Fibroblast of skin of scalp (primary cell): Measurements from ENCODE around the gene RPL12. TPM values are rescaled to one million over a fixed set of nuclear protein-coding genes. Genes with fewer than 3 reads are reported as not detected.

ENCODE experiments used
- DNase-seq: peaks from one replicate; pipeline ENCODE4 v3.0.0-alpha.2; 2013
- polyA plus RNA-seq, 2 experiments: library from polyadenylated mRNA; unstranded; fragments of 120-200 nt; gene quantifications; one replicate each; pipeline ENCODE4 v1.2.1, GENCODE V29; 2013; ENCODE audit not compliant: insufficient read length in 2 of 2

Gene RPL12
- 1,512 TPM for polyA plus RNA-seq (2013, experiment 1 of 2; ENCODE audit: insufficient read length)
- polyA plus RNA-seq (2013, experiment 2 of 2; ENCODE audit: insufficient read length) = 1,496 TPM

GRCh38 chr9:127450830-127451607, at the start of gene RPL12, which contains the start of gene LRSAM1:
TSS of gene RPL12 (minus strand) at chr9:127451406. CDS start at chr9:127451317, 89 bp downstream.
TSS of gene LRSAM1 (plus strand) at chr9:127451510. CDS start at chr9:127454528, 3,018 bp downstream.
- peak; percentile 95 for DNase-seq

DNA sequence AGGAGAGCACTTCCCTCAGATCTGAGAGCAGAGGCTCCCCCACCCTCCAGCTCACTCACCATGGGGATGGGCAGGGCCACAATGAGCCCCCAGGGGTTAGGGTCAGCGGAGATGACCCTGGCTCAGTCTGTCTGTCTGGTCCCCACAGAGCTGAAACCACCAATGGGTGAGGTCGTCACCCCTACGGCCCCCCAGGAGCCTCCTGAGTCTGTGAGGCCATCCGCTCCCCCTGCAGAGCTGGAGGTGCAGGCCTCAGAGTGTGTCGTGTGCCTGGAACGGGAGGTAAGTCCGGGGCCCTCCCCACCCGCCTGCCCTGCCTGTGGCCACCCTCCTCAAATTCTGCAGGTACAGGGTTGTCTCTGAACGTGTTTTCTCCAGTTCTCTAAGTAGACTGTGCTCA, 49.7 kb upstream of the RPL12 start:
- DNase-seq = no peak

GRCh38 chr9:127500399-127500798, 49.2 kb upstream of the RPL12 start:
- DNase-seq = no peak

DNA sequence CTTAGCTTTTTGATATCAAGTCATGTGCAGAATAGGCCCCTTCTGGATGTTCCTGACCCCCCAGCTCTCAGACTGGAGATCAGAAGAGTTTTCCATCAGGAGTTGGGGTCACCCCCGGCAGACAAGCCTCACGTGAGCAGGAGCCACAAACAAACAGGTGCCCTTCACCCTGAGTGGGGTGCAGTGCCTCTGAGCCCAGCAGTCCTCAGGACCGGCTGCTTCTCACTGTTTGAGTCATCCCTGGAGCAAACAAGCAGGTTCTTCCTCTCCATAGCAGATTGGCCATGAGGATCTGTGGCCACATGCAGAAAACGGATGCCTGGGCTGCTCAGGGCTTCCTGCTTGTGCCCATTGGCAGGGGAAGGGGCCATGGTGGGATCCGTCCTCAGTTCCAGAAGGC, 47.1 kb upstream of the RPL12 start:
- no peak for DNase-seq

GRCh38 chr9:127497656-127498290, 46.6 kb upstream of the RPL12 start:
- DNase-seq = no peak

GRCh38 chr9:127496974-127497373, 45.8 kb upstream of the RPL12 start:
- no peak for DNase-seq

GRCh38 chr9:127495884-127496555, 44.8 kb upstream of the RPL12 start:
- DNase-seq = no peak

- no peak for DNase-seq
These were observed 43.1 kb upstream of the RPL12 start for GRCh38 chr9:127494304-127494702.

DNA sequence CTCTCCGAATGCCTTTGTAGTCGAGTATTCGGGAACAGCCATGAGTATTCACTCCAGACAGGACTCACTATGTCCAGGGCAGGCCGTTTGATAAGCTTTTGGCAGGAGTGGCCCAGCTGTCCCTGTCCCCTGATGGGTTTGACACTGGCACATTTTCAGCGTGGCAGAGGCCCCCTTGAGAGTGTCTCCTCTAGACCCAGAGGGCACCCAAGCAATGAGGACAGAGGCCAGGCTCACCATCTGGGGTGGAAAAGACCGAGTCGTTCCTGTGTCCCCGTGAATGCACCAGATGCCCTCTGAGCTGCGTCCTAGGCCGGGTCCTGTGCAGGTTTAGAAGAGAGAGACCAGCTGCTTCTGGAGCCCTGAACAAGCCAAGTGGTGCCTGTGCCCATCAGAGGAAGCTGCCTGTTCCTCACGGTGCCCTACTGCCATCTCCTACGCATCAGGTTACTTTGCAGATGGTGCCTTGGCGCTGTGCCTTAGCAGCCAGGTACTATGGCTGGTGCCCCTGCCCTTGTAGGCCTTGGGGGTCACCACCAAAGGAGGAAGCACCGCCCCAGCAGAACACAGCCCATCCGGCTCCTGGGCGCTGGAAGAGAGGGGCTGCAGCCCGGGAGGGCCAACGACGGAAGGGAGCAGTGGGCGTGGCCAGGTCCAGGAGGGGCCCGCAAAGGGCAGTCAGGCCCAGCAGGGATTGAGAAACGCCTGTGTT, 42.5 kb upstream of the RPL12 start:
- DNase-seq = no peak

DNA sequence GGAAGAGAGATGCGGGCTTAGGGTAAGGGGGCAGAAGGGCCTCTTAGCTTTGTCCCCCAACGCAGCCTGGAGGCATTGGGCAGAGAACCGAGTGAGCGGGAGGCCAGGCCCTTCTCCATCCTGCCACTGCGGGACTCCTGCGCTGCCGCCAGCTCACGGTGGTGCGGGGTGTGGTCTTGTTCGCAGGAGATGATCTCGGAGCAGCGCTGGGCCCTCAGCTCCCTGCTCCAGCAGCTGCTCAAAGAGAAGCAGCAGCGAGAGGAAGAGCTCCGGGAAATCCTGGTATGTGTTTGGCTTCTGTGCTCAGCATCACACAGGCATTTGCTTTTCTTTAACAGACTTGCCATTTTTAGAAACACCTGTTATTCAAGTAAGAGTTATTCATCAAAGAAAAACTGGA, 41.4 kb upstream of the RPL12 start:
- DNase-seq = no peak

DNA sequence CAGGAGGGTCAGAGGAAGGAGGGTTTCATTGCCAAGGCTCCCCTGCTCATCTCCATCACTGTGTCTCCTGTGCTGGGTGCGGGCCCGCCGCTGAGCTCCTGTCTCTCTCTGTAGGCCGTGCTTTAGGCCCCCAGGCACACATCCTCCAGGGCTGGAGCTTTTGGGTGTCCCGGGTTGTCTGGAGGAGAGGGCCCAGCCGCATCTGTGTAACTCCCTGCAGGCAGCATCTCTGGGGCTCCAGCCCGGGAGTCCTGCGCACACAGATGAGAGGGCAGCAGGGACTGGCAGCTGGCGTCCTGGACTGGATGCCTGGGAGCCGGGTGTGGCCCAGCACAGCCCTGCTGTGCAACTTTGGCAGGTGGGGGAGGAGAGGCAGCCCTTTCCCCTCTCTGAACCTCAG, 40.3 kb upstream of the RPL12 start:
- no peak for DNase-seq

DNA sequence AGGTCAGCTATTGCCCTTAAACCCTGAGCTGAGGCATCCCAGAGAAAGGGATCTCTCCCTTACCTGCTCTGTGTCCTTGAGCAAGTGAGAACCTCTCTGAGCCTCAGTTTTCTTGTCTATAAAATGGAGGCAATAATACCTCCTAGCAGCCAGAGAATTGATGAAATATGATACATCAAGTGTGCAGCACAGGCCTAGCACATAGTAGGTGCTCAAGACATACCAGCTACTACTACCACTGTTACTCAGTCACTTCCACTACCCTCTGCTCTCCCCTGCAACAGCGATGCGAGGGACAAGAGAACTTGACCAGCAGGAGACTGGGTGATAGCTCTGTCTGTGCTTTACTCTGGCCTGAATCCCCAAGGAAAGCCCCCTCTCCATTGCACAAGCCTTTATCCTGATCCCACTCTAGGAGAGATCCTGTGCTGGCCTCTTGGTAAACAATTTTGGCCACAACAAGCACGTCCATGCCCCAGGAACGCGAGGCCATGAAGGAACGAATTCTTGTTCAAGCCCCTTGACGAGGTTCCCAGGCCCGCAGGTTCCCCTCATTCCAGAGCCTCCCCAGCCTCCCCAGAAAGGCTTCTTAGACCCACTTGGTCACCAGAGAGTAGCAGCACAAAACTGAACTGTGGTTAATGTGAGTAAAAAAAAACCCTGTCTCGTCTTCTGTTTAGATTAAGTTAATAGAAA, 39.5 kb upstream of the RPL12 start:
- DNase-seq = no peak

DNA sequence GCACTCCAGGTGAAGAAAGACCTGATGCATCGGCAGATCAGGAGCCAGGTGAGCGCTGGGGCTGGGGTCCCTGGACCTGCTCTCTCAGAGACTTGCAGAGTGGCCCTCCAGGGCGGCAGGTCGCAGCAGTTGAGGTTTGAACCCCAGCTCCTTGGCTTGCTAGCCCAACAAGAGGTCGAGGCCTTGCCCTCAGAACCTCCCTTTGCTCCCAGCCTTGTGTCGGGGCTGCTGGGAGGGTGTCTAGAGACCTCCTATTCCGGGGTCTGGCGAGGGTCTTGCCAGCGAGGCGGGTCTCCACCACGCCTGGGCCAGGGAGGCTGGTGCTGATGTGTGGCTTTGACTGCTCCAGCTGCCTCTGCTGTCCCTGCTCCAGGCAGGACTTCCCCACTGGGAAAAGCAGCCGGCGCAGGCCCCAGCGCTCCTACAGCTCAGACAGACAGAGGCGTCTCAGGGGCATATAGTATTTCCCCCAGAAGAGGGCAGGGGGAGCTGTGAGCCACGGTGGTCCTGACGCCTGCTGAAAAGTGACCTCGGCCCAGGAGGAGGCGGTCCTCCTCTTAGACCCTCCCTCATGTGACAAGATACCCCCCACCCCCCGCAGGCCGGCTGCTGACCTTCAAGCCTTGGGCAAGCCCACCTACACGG, 38.4 kb upstream of the RPL12 start:
- no peak for DNase-seq

DNA sequence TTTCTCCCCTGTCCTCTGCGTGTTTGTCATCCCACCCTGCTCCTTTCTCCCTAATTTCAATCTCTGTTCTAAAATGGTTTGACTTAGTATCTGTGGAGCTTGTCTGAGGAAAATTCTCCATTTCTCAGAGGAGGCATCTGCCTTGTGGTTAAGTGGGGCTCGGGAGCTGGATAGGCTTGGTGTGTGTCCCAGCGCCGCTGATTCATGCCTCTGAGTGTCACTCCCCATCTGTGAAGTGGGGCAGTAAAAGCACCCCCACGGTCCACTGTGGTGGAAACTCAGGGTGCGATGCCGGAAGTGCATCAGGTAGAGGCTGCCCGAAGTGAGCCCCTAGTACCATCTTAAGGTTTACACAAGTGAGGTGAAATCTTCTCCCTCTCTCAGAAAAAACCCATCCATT, 37.7 kb upstream of the RPL12 start:
- no peak for DNase-seq

GRCh38 chr9:127485995-127486394, 34.8 kb upstream of the RPL12 start:
- DNase-seq = no peak

DNA sequence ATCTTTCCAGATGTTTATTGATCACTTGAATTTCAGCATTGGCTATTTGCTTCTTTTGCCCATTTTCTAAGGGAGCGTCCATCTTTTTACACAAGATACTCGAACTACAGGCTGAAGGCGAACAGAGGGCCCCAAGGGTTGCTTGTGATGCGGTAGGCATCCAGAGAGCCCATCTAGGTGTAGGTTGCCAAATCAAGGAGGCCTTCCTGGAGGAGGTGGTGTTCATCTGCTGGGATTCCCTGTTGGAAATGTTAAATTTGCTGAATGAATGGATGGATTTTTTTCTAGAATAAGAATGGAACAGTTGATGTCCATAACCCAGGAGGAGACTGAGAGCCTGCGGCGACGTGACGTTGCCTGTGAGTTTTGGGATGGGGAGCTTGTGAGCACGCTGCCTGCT, 31.5 kb upstream of the RPL12 start:
- no peak for DNase-seq

DNA sequence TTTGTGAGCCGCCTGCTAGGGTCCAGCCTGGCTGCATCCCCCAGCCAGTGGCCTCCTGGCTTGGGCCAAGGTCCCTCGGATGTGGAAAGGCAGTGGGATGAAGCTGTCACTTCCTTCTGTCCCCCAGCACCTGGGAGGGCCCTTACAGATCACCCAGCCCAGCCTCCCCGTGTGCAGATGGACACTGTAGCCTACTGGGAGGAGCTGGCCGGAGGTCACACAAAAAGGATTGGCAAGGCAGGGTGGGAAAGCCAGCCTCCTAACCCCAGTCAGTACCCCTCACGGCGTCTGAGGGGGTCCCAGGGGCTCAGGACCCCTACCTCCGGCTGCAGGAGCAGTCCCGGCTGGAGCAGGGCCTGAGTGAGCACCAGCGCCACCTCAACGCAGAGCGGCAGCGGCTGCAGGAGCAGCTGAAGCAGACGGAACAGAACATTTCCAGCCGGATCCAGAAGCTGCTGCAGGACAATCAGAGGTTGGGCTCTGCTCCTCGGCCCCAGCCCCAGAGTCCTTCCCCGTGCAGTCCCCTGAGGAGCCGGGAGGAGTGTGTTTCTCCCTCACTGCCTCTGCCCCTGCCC, 28.4 kb upstream of the RPL12 start:
- no peak for DNase-seq

GRCh38 chr9:127474592-127474991, 23.4 kb upstream of the RPL12 start:
- no peak for DNase-seq

DNA sequence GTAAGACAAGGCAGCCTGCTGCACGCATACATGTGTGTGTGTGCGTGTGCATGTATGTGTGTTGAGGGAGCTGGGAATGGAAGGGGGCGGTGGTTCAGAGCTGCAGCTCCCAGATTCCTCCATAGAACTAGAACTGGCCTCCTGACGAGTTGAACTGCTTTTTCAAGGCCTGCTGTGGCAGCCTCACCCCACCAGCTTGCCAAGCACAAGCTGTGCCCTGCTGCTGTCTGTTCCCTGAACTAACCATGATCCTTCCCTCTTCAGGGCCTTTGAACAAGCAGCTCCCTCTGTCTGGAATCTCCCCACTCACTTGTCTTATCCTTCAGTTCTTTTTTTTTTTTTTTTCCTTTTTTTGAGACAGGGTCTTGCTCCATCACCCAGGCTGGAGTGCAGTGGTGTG, 22.7 kb upstream of the RPL12 start:
- DNase-seq = no peak

DNA sequence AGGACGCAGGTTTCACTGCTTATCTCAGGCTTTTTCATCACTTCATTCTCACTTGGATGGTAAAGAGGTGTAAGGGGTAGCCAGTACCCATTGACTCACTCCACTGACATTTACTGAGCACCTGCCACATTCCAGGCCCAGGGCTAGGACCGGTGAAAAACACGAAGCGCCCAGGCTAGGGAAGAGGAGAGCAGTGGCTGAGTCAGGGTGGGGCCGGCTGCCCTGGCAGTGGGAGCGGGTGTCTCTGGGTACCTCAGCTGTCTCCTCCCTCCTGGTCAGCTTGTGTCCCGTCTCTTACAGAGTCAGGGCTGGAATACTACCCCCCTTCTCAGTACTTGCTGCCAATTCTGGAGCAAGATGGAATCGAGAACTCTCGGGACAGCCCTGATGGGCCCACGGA, 22.3 kb upstream of the RPL12 start:
- no peak for DNase-seq

- no peak for DNase-seq
These were observed 19.5 kb upstream of the RPL12 start for GRCh38 chr9:127470662-127471061.
